Adrenal gland (tissue), 12 donors: ENCODE data around the gene RASSF1. TPM values are rescaled to one million over a fixed set of nuclear protein-coding genes. Genes with fewer than 3 reads are reported as not detected.

Experiments
- DNase-seq, 7 donors: peaks; one replicate each; pipeline ENCODE4 v3.0.0-alpha.2; 2019 to 2020
- H3K27ac ChIP-seq, 5 donors: fragments of 200-600 bp; sonication (generic) in 4 of 5; 1 replicate in 3 of 5; 2 replicates in 2 of 5; pipeline versions ENCODE4 v1.5.1 to v1.8.0; 2016 to 2020; ENCODE audit warnings: mild to moderate bottlenecking in 1 of 5
- H3K27me3 ChIP-seq: fragments of 200-600 bp; 2 replicates; pipeline ENCODE4 v1.8.0; 2021
- H3K36me3 ChIP-seq, 2 donors: fragments of 200-600 bp; replicated peaks in 1 of 2; 1 replicate in 1 of 2; 2 replicates in 1 of 2; pipeline versions ENCODE4 v1.5.1 to v1.8.0; 2018 to 2022
- H3K4me1 ChIP-seq, 2 donors: fragments of 200-600 bp; replicated peaks in 1 of 2; 1 replicate in 1 of 2; 2 replicates in 1 of 2; pipeline versions ENCODE4 v1.5.1 to v1.8.0; 2018 to 2021
- H3K4me3 ChIP-seq, 4 donors: fragments of 200-600 bp; sonication (generic) in 3 of 4; one replicate each; pipeline ENCODE4 v1.5.1; 2016 to 2018
- H3K9me3 ChIP-seq, 3 donors: fragments of 200-600 bp; sonication (generic) in 1 of 3; replicated peaks in 1 of 3; 1 replicate in 2 of 3; 2 replicates in 1 of 3; pipeline versions ENCODE4 v1.5.1 to v1.8.0; 2016 to 2021
- POLR2A ChIP-seq, 2 donors: fragments of 450-650 bp; IDR thresholded peaks; one replicate each; pipeline ENCODE4 v1.6.1; 2017; ENCODE audit warnings: antibody characterized with exemption in 2 of 2, mild to moderate bottlenecking in 2 of 2, moderate library complexity in 1 of 2
- WGBS, 4 donors: extraction: QIAGEN DNeasy Blood & Tissue Kit in 2 of 4; methylation state at CpG; one replicate each; pipeline versions ENCODE4 v1.1.5 to v1.1.7; 2013 to 2017; 5-methylcytosine and 5-hydroxymethylcytosine counted together
- intact Hi-C, 2 donors: fragments of 100-400 bp; cut with DNase I; formaldehyde crosslinking; loops; one replicate each; pipeline versions ENCODE4 v1.14.1 to v1.15.0; 2022 to 2023
- polyA plus RNA-seq, 3 donors: library from polyadenylated mRNA; stranded (reverse); fragments of 200-250 nt in 2 of 3; fragments of 350-450 nt in 1 of 3; fragmentation: Illumina TruSeq in 1 of 3; extraction: RNeasy Lipid Tissue Mini Kit (QIAGEN cat#74804) in 1 of 3; gene quantifications; one replicate each; pipeline ENCODE4 v1.2.3, GENCODE V29; 2013 to 2014
- total RNA-seq, 9 donors: library from RNA; depleted of rRNA in 4 of 9; stranded (reverse); fragments of >200 nt in 4 of 9; fragments of 120-200 nt in 1 of 9; fragmentation: NEBNext Ultra II Directional in 1 of 9; extraction: Animal tissue kit (Norgen Biotek cat#: 25700) in 1 of 9; gene quantifications; one replicate each; pipeline versions ENCODE4 v1.1.0 to v1.2.4, GENCODE V29; 2013 to 2023
- TF ChIP-seq, protein P1 (sequence below), 6 experiments: fragments of 450-650 bp in 4 of 6; fragments of 200-600 bp in 2 of 6; sonication (generic) in 1 of 6; IDR thresholded peaks; 1 replicate in 5 of 6; 2 replicates in 1 of 6; pipeline versions ENCODE4 v1.5.1 to v1.8.0; 2016 to 2021; ENCODE audit warnings: antibody characterized with exemption in 6 of 6, mild to moderate bottlenecking in 2 of 6, moderate library complexity in 1 of 6
- donor health status: healthy with polysubstance abuse.
- donor health status: Bipolar disorder and iron deficiency.
- donor health status: DM: yes; HTN: yes; CAD: no.
- donor health status: DM: no; HTN: no; CAD: no.
- donor health status: DM: no; HTN: no; CAD: no.
- donor health status: DM: yes; HTN: yes; CAD: no.

Gene RASSF1
- total and polyA plus RNA-seq, 12 donors = 9.6 to 27.4 (median 14.7) TPM

DNA sequence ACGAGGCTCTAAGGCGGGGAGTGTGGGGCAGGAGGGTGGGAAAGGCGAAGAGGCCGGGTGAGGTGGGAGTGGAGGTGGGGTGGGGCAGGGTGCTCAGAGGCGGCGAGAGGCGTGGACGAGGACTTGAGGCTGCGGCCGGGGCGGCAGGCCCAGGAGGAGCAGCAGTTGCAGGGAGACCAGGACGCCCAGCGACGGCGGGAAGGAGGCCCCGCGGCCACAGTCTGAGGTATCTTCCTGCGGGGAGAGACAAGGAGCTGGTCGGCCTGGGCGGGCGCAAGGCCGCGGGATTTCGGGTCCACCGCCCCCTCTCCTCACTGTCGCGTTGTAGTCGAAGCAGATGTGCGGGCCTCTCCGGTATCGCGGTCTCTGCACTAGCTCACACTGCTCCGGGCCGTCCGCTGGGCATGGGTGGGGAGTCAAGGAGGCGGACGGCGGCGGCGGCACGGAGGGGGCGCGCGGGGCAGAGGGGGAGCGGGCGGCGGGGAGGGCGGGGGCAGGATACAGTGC is 24.0 kb upstream of the RASSF1 start:
- H3K27me3 ChIP-seq = no peaks in the 10 kb centered on the region
- H3K4me3 ChIP-seq = peak overlapping the region in 2 of 4 donors; percentile 36 to 60
- H3K9me3 ChIP-seq = no peaks in the 10 kb centered on the region
- H3K27ac ChIP-seq = peak overlapping the region in 1 of 5 donors; percentile 32
- no peaks in the 10 kb centered on the region for H3K36me3 ChIP-seq
- WGBS, 4 donors = 6 to 64% (median 19%) methylated on average over 10 to 48 of the region's 48 CpGs
- intact Hi-C loops = no loop called here
- DNase-seq = peak in 1 of 7 donors; percentile 48
- TF ChIP-seq POLR2A (IDR thresholded peaks at IDR 0.05) = no peak
- TF ChIP-seq, protein P1, sequence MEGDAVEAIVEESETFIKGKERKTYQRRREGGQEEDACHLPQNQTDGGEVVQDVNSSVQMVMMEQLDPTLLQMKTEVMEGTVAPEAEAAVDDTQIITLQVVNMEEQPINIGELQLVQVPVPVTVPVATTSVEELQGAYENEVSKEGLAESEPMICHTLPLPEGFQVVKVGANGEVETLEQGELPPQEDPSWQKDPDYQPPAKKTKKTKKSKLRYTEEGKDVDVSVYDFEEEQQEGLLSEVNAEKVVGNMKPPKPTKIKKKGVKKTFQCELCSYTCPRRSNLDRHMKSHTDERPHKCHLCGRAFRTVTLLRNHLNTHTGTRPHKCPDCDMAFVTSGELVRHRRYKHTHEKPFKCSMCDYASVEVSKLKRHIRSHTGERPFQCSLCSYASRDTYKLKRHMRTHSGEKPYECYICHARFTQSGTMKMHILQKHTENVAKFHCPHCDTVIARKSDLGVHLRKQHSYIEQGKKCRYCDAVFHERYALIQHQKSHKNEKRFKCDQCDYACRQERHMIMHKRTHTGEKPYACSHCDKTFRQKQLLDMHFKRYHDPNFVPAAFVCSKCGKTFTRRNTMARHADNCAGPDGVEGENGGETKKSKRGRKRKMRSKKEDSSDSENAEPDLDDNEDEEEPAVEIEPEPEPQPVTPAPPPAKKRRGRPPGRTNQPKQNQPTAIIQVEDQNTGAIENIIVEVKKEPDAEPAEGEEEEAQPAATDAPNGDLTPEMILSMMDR (IDR thresholded peaks at IDR 0.05) = no peak
- H3K4me1 ChIP-seq = peaks cover 6 to 9% of the 10 kb centered on the region in 2 donors

DNA sequence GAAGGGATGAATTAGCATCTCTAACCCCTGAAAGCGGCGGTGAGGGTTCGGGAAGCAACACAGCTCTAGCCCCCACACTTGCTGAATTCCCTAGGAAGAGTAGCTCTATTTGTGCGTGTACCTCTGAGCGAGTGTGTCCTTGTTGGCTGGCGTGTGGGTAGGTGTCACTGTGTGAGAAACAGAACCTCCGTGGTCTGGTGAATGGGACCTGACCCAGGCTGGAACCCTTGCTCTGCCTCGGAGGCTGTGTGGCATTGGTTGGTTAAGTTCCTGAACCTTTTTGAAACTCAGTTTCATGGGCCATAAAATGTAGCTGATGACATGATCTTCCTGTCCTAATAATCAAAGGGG is 19.1 kb upstream of the RASSF1 start:
- Histone ChIP-seq H3K27me3 (no peaks in the 10 kb centered on the region), H3K4me3 (peak overlapping the region in 1 of 4 donors; percentile 75), H3K36me3 (peaks cover 0 to 9% of the 10 kb centered on the region in 2 donors), H3K4me1 (peaks cover 37 to 45% of the 10 kb centered on the region in 2 donors), H3K9me3 (no peaks in the 10 kb centered on the region), H3K27ac (no peak overlapping the region)
- intact Hi-C loops = no loop called here
- no peak for TF ChIP-seq POLR2A (IDR thresholded peaks at IDR 0.05)
- TF ChIP-seq, protein P1 (IDR thresholded peaks at IDR 0.05) = no peak
- 13 to 29% (median 17%) methylated on average over 5 to 8 of the region's 8 CpGs for WGBS, 4 donors
- DNase-seq = no peak

DNA sequence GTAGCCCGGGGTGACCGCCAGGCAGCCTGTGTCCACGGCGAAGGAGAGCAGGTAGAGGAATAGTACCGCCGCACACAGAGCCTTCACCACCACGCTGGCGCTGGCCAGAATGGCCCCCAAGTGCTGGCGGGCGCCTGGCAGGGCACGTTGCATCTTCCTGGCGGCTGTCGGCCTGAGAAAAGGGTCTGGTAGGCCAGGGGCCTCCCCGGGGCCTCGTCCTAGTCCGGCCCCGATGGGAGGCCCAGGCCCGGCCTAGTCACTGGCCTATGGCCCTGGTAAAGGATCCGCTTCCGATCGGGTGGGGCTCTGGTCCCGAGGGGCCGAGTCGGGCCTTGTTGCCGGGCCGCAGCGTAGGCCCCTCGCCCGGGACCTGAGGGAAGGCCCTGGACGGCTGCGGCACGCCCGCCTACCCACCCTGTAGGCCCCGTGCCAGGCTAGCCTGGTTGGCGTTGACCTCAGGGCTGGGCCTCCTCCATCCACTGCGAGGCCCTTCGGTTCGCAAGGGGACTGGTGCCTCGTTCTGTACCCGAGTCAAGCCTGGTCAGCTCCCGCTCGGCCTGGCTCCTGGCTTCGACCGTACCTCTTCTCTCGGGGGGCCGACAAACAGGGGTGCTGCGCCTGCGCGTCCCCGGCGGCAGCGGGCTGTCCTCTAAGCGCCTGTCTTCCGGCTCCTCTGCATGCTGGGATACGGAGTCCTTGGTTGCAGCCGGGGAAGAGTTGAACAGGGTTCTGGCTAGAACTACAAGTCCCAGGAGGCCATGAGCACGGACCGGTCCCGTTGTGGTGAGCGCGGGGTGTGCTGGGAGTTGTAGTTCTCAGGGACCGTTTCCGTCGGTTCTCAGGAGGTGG is 18.5 kb upstream of the RASSF1 start, which contains the start of gene TMEM115:
TMEM115 (minus strand) TSS at position 611 of the 849 bp plus-strand sequence; CDS start at position 153, 458 bp downstream.
- Histone ChIP-seq H3K36me3 (peaks cover 0 to 15% of the 10 kb centered on the region in 2 donors), H3K4me3 (peak within 1 kb of the TSS; percentile 31 to 85 (median 75)), H3K9me3 (no peaks in the 10 kb centered on the region), H3K27me3 (no peaks in the 10 kb centered on the region), H3K4me1 (peaks cover 32 to 40% of the 10 kb centered on the region in 2 donors), H3K27ac (peak within 1 kb of the TSS in 4 of 5 donors; percentile 68 to 91 (median 88))
- intact Hi-C loops = no loop called here
- TF ChIP-seq, protein P1 (IDR thresholded peaks at IDR 0.05) = no peak
- peak; percentile 47 to 73 for TF ChIP-seq POLR2A (IDR thresholded peaks at IDR 0.05)
- peak; percentile 97 to 99 (median 98) for DNase-seq
- WGBS, 4 donors = 0 to 1% (median 0%) methylated on average over 8 to 64 of the region's 64 CpGs

DNA sequence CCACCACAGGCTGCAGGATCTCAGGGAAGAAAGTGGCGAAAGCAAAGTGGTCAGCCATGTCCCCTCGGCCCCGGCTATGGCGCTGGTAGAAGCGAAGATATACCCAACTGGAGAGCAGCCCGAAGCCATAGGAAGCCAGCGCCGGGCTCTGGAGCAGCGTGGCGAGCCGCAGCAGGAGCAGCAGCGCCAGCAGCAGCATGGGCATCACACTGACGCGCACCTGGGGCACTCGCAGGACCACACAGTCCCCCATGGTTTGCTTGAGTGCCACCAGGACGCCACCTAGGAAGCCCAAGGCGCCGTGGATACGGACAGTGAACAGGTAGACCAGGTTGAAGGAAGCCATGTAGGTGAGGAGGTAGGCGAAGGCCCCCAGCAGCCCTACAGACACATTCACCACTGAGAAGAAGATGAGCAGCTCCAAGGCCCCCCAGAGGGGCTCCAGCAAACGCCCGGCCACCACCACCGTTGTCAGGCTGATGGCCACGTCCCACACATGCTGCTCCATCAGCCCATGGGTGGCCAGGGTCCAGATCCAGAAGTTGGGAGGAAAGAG is 17.8 kb upstream of the RASSF1 start:
- no peaks in the 10 kb centered on the region for H3K27me3 ChIP-seq
- H3K4me3 ChIP-seq = peak overlapping the region; percentile 31 to 85 (median 75)
- no peak for DNase-seq
- peaks cover 0 to 22% of the 10 kb centered on the region in 2 donors for H3K36me3 ChIP-seq
- no peaks in the 10 kb centered on the region for H3K9me3 ChIP-seq
- intact Hi-C loops = no loop called here
- TF ChIP-seq, protein P1 (IDR thresholded peaks at IDR 0.05) = no peak
- TF ChIP-seq POLR2A (IDR thresholded peaks at IDR 0.05) = no peak
- peaks cover 32 to 40% of the 10 kb centered on the region in 2 donors for H3K4me1 ChIP-seq
- 31 to 45% (median 40%) methylated on average over 19 to 24 of the region's 24 CpGs for WGBS, 4 donors
- H3K27ac ChIP-seq = peak overlapping the region in 3 of 5 donors; percentile 86 to 91 (median 89)
